ENCODE measurements around the gene KIAA0040.

KIAA0040 gene

GRCh38 chr1:175157200-175157599 is 35.4 kb downstream of the KIAA0040 start:
- Histone ChIP-seq H3K36me3 (ENCODE audit: insufficient read depth, low read length) (peaks cover 5% of the 10 kb centered on the region; the same call in 1 of the 2 replicates), H3K9me2 (replicated peaks; ENCODE audit: low read depth, low read length) (no peaks in the 10 kb centered on the region), H3K9ac (ENCODE audit: low read depth, low read length, poor library complexity, severe bottlenecking) (no peak overlapping the region), H3F3A (ENCODE audit: low read depth) (no peaks in the 10 kb centered on the region), H4K20me1 (ENCODE audit: insufficient read depth, low read length, poor library complexity, severe bottlenecking) (no peaks in the 10 kb centered on the region), H3K4me1 (ENCODE audit: insufficient read depth, low read length, poor library complexity, severe bottlenecking) (peaks cover 12% of the 10 kb centered on the region), H3K4me2 (ENCODE audit: low read depth, low read length, poor library complexity, severe bottlenecking) (no peak overlapping the region), H3K9me3 (ENCODE audit: insufficient read depth, low read depth, low read length) (no peaks in the 10 kb centered on the region), H3K79me2 (ENCODE audit: insufficient read depth, low read length) (no peaks in the 10 kb centered on the region), H2AFZ (ENCODE audit: low read length) (no peak overlapping the region), H3K27me3 (ENCODE audit: insufficient read depth, low read length, poor library complexity, severe bottlenecking) (no peaks in the 10 kb centered on the region), H3K4me3 (ENCODE audit: low read length, poor library complexity, severe bottlenecking) (no peak overlapping the region)
- no peak for TF ChIP-seq EZH2phosphoT487 (IDR thresholded peaks at IDR 0.05; ENCODE audit: borderline replicate concordance)
- TF ChIP-seq CTCF (conservative IDR thresholded peaks at IDR 0.05; ENCODE audit: low read length) = no peak

- peaks cover 12% of the 10 kb centered on the region for H3K4me1 ChIP-seq (ENCODE audit: insufficient read depth, low read length, poor library complexity, severe bottlenecking)
- H4K20me1 ChIP-seq (ENCODE audit: insufficient read depth, low read length, poor library complexity, severe bottlenecking) = no peaks in the 10 kb centered on the region
- no peak overlapping the region for H3K4me2 ChIP-seq (ENCODE audit: low read depth, low read length, poor library complexity, severe bottlenecking)
- TF ChIP-seq EZH2phosphoT487 (IDR thresholded peaks at IDR 0.05; ENCODE audit: borderline replicate concordance) = no peak
- no peak for TF ChIP-seq CTCF (conservative IDR thresholded peaks at IDR 0.05; ENCODE audit: low read length)
- H3K9ac ChIP-seq (ENCODE audit: low read depth, low read length, poor library complexity, severe bottlenecking) = no peak overlapping the region
- no peaks in the 10 kb centered on the region for H3K9me3 ChIP-seq (ENCODE audit: insufficient read depth, low read depth, low read length)
- H3K36me3 ChIP-seq (ENCODE audit: insufficient read depth, low read length) = peaks cover 5% of the 10 kb centered on the region; the same call in 1 of the 2 replicates
- no peaks in the 10 kb centered on the region for H3K9me2 ChIP-seq (replicated peaks; ENCODE audit: low read depth, low read length)
- no peaks in the 10 kb centered on the region for H3K79me2 ChIP-seq (ENCODE audit: insufficient read depth, low read length)
- no peak overlapping the region for H3K4me3 ChIP-seq (ENCODE audit: low read length, poor library complexity, severe bottlenecking)
- H3F3A ChIP-seq (ENCODE audit: low read depth) = no peaks in the 10 kb centered on the region
- H2AFZ ChIP-seq (ENCODE audit: low read length) = no peak overlapping the region
- no peaks in the 10 kb centered on the region for H3K27me3 ChIP-seq (ENCODE audit: insufficient read depth, low read length, poor library complexity, severe bottlenecking)
These were observed 36.6 kb downstream of the KIAA0040 start for GRCh38 chr1:175155936-175156335.

GRCh38 chr1:175155473-175155856 is 37.1 kb downstream of the KIAA0040 start:
- H2AFZ ChIP-seq (ENCODE audit: low read length) = no peak overlapping the region
- H3K4me1 ChIP-seq (ENCODE audit: insufficient read depth, low read length, poor library complexity, severe bottlenecking) = peaks cover 9% of the 10 kb centered on the region
- H4K20me1 ChIP-seq (ENCODE audit: insufficient read depth, low read length, poor library complexity, severe bottlenecking) = no peaks in the 10 kb centered on the region
- no peaks in the 10 kb centered on the region for H3K79me2 ChIP-seq (ENCODE audit: insufficient read depth, low read length)
- TF ChIP-seq CTCF (conservative IDR thresholded peaks at IDR 0.05; ENCODE audit: low read length) (no peak), EZH2phosphoT487 (IDR thresholded peaks at IDR 0.05; ENCODE audit: borderline replicate concordance) (no peak)
- H3K4me2 ChIP-seq (ENCODE audit: low read depth, low read length, poor library complexity, severe bottlenecking) = no peak overlapping the region
- peaks cover 5% of the 10 kb centered on the region; the same call in 1 of the 2 replicates for H3K36me3 ChIP-seq (ENCODE audit: insufficient read depth, low read length)
- H3K4me3 ChIP-seq (ENCODE audit: low read length, poor library complexity, severe bottlenecking) = no peak overlapping the region
- no peak overlapping the region for H3K9ac ChIP-seq (ENCODE audit: low read depth, low read length, poor library complexity, severe bottlenecking)
- H3F3A ChIP-seq (ENCODE audit: low read depth) = no peaks in the 10 kb centered on the region
- no peaks in the 10 kb centered on the region for H3K27me3 ChIP-seq (ENCODE audit: insufficient read depth, low read length, poor library complexity, severe bottlenecking)
- H3K9me2 ChIP-seq (replicated peaks; ENCODE audit: low read depth, low read length) = no peaks in the 10 kb centered on the region
- no peaks in the 10 kb centered on the region for H3K9me3 ChIP-seq (ENCODE audit: insufficient read depth, low read depth, low read length)
